IMR-90 (cell line): Measurements from ENCODE around the gene ALK. TPM values are rescaled to one million over a fixed set of nuclear protein-coding genes. Genes with fewer than 3 reads are reported as not detected.

Experiments
- ATAC-seq: fragments of 200-7000 bp; cut with Tn5 transposase; 2 replicates; pipeline ENCODE4 v1.9.1; 2020; ENCODE audit warnings: low read depth, mild to moderate bottlenecking, moderate library complexity
- BruUV-seq: library from RNA; stranded (reverse); fragments of 400-500 nt; replicated peaks from 2 replicates; lab custom pipeline; 2021; lab: Mats Ljungman, UMichigan
- CTCF ChIA-PET: fragments of 300-600 bp; formaldehyde crosslinking; extraction: SDS; loops from one replicate; lab custom pipeline; 2021; ENCODE audit warnings: antibody characterized with exemption; lab: Yijun Ruan, JAX
- POLR2A ChIA-PET: fragments of 300-600 bp; sonication (Branson Sonifier 250); formaldehyde crosslinking; loops from one replicate; lab custom pipeline; 2022; ENCODE audit warnings: antibody characterized with exemption; ENCODE audit not compliant: unreplicated experiment; lab: Charles Lee
- DNase-seq: peaks from one replicate; pipeline ENCODE4 v3.0.0; 2013
- H2AFZ ChIP-seq: replicated peaks from 2 replicates; pipeline ENCODE3; 2013; ENCODE audit warnings: low read length, mild to moderate bottlenecking; ENCODE audit not compliant: poor library complexity
- H2AK5ac ChIP-seq: 2 replicates; pipeline ENCODE4 v1.6.1; 2013; ENCODE audit warnings: low read depth, low read length, inconsistent platforms
- H2AK9ac ChIP-seq: replicated peaks from 2 replicates; pipeline ENCODE3; 2013; ENCODE audit warnings: mild to moderate bottlenecking, low read depth, low read length, moderate library complexity; ENCODE audit not compliant: poor library complexity
- H2BK120ac ChIP-seq: 2 replicates; pipeline ENCODE4 v1.6.1; 2013; ENCODE audit warnings: low read depth, low read length, inconsistent platforms
- H2BK15ac ChIP-seq: 3 replicates; pipeline ENCODE4 v1.6.1; 2013; ENCODE audit warnings: low read depth, low read length, inconsistent platforms
- H2BK20ac ChIP-seq: 2 replicates; pipeline ENCODE4 v1.6.1; 2013; ENCODE audit warnings: low read depth, mild to moderate bottlenecking, inconsistent platforms, low read length, moderate library complexity
- H2BK5ac ChIP-seq: 2 replicates; pipeline ENCODE4 v1.6.1; 2013; ENCODE audit warnings: mild to moderate bottlenecking, low read depth, low read length, inconsistent platforms; ENCODE audit not compliant: poor library complexity, severe bottlenecking
- H3K14ac ChIP-seq: replicated peaks from 2 replicates; pipeline ENCODE4 v1.6.1; 2013; ENCODE audit warnings: low read depth, low read length, inconsistent platforms
- H3K18ac ChIP-seq: 2 replicates; pipeline ENCODE4 v1.6.1; 2013; ENCODE audit warnings: low read depth, low read length, control low read depth
- H3K23ac ChIP-seq: 2 replicates; pipeline ENCODE4 v1.6.1; 2013; ENCODE audit warnings: low read depth, low read length, inconsistent platforms
- H3K27ac ChIP-seq: 2 replicates; pipeline ENCODE4 v1.5.1; 2013; ENCODE audit warnings: mild to moderate bottlenecking, control low read depth, low read length; ENCODE audit not compliant: insufficient read depth
- H3K27me3 ChIP-seq: 2 replicates; pipeline ENCODE4 v1.6.1; 2013; ENCODE audit warnings: low read length; ENCODE audit not compliant: control insufficient read depth, insufficient read depth
- H3K36me3 ChIP-seq: 2 replicates; pipeline ENCODE4 v1.6.1; 2013; ENCODE audit warnings: low read length, mixed read lengths; ENCODE audit not compliant: control insufficient read depth, insufficient read depth
- H3K4ac ChIP-seq: 2 replicates; pipeline ENCODE4 v1.6.1; 2013; ENCODE audit warnings: low read depth, low read length, inconsistent platforms
- H3K4me1 ChIP-seq: 2 replicates; pipeline ENCODE4 v1.6.1; 2013; ENCODE audit warnings: low read length, mixed read lengths; ENCODE audit not compliant: control insufficient read depth, insufficient read depth
- H3K4me2 ChIP-seq: 2 replicates; pipeline ENCODE4 v1.6.1; 2013; ENCODE audit warnings: low read depth, mild to moderate bottlenecking, control low read depth, low read length, moderate library complexity
- H3K4me3 ChIP-seq: 2 replicates; pipeline ENCODE4 v1.5.1; 2013; ENCODE audit warnings: low read depth, mild to moderate bottlenecking, control low read depth, low read length, moderate library complexity; ENCODE audit not compliant: insufficient read depth
- H3K56ac ChIP-seq: 2 replicates; pipeline ENCODE4 v1.6.1; 2013; ENCODE audit warnings: low read length, inconsistent platforms; ENCODE audit not compliant: insufficient read depth; ENCODE audit errors: extremely low read depth
- H3K79me1 ChIP-seq, 2 experiments: 2 replicates each; pipeline ENCODE4 v1.6.1; 2013; ENCODE audit warnings: low read length in 2 of 2, inconsistent platforms in 1 of 2, low read depth in 1 of 2
- H3K9ac ChIP-seq: 2 replicates; pipeline ENCODE4 v1.6.1; 2013; ENCODE audit warnings: low read depth, low read length, control low read depth
- H3K9me1 ChIP-seq: 2 replicates; pipeline ENCODE4 v1.6.1; 2013; ENCODE audit warnings: low read length, inconsistent platforms; ENCODE audit not compliant: insufficient read depth
- H3K9me3 ChIP-seq: 2 replicates; pipeline ENCODE4 v1.6.1; 2013; ENCODE audit warnings: low read length; ENCODE audit not compliant: control insufficient read depth, insufficient read depth
- H4K20me1 ChIP-seq: 2 replicates; pipeline ENCODE4 v1.6.1; 2013; ENCODE audit warnings: low read length, inconsistent platforms; ENCODE audit not compliant: insufficient read depth
- H4K5ac ChIP-seq: 2 replicates; pipeline ENCODE4 v1.6.1; 2013; ENCODE audit warnings: mild to moderate bottlenecking, low read depth, low read length, control low read depth
- H4K8ac ChIP-seq, 2 experiments: 2 replicates each; pipeline ENCODE4 v1.6.1; 2013; ENCODE audit warnings: low read depth in 2 of 2, low read length in 2 of 2, control low read depth in 1 of 2, inconsistent platforms in 1 of 2
- H4K91ac ChIP-seq: 2 replicates; pipeline ENCODE4 v1.6.1; 2013; ENCODE audit warnings: low read depth, low read length, inconsistent platforms; ENCODE audit not compliant: insufficient read depth
- CEBPB ChIP-seq: IDR thresholded peaks from 2 replicates; pipeline ENCODE4 v1.6.1; 2012; ENCODE audit warnings: low read depth, low read length, improper control_type of control experiment
- CHD1 ChIP-seq: IDR thresholded peaks from 2 replicates; pipeline ENCODE4 v1.6.1; 2012; ENCODE audit warnings: low read depth, low read length, improper control_type of control experiment
- CTCF ChIP-seq: conservative IDR thresholded peaks from 2 replicates; pipeline ENCODE4 v1.5.1; 2012; ENCODE audit warnings: mild to moderate bottlenecking, low read depth, low read length, improper control_type of control experiment
- FOS ChIP-seq: fragments of 150-350 bp; IDR thresholded peaks from 2 replicates; pipeline ENCODE4 v1.6.1; 2016; ENCODE audit warnings: low read depth, low read length
- MAFK ChIP-seq: IDR thresholded peaks from 2 replicates; pipeline ENCODE4 v1.6.1; 2012; ENCODE audit warnings: low read depth, low read length, improper control_type of control experiment
- RAD21 ChIP-seq: IDR thresholded peaks from 2 replicates; pipeline ENCODE4 v1.6.1; 2012; ENCODE audit warnings: low read length, improper control_type of control experiment
- RCOR1 ChIP-seq: IDR thresholded peaks from 2 replicates; pipeline ENCODE4 v1.6.1; 2012; ENCODE audit warnings: mild to moderate bottlenecking, low read length, improper control_type of control experiment; ENCODE audit not compliant: insufficient replicate concordance
- RFX5 ChIP-seq: IDR thresholded peaks from 2 replicates; pipeline ENCODE4 v1.8.0; 2012; ENCODE audit warnings: low read depth, mild to moderate bottlenecking, low read length, moderate library complexity
- SMC3 ChIP-seq: fragments of 150-350 bp; IDR thresholded peaks from 2 replicates; pipeline ENCODE4 v1.6.1; 2016; ENCODE audit warnings: low read depth, mild to moderate bottlenecking, antibody characterized with exemption, low read length, moderate library complexity
- WGBS, 2 experiments: methylation state at CpG; one replicate each; pipeline versions ENCODE4 v1.1.5 to v1.1.7; 2013; ENCODE audit warnings: missing lambda C conversion rate in 2 of 2; ENCODE audit not compliant: insufficient read length in 1 of 2; ENCODE audit errors: extremely low coverage in 2 of 2; 5-methylcytosine and 5-hydroxymethylcytosine counted together
- dilution Hi-C: fragments of 300-500 bp; cut with HindIII; formaldehyde crosslinking; loops from one replicate; pipeline ENCODE4 v1.14.3; 2018; ENCODE audit warnings: low sequenced_read_pairs; ENCODE audit not compliant: unreplicated experiment
- in situ Hi-C: fragments of 300-500 bp; cut with MboI; formaldehyde crosslinking; loops from 3 replicates; pipeline ENCODE4 v1.14.3; 2019; ENCODE audit warnings: low sequenced_read_pairs, inconsistent platforms, mixed read lengths
- intact Hi-C: fragments of 100-400 bp; cut with micrococcal nuclease; formaldehyde crosslinking; loops from 2 replicates; pipeline ENCODE4 v1.10.0; 2022
- polyA plus RNA-seq, 3 experiments: library from polyadenylated mRNA; depleted of rRNA; stranded (reverse); fragments of >200 nt; gene quantifications; 2 replicates each; pipeline ENCODE4 v1.2.3, GENCODE V29; 2012; ENCODE audit warnings: low replicate concordance in 1 of 3
- total RNA-seq: library from RNA; depleted of rRNA; stranded (reverse); fragments of >200 nt; gene quantifications from 2 replicates; pipeline ENCODE4 v1.2.3, GENCODE V29; 2012
- TF ChIP-seq, protein P1 (sequence below): fragments of 150-350 bp; IDR thresholded peaks from 2 replicates; pipeline ENCODE4 v1.6.1; 2016; ENCODE audit warnings: low read depth, mild to moderate bottlenecking, low read length, moderate library complexity, borderline replicate concordance

Gene ALK
- total and polyA plus RNA-seq, 2 of the 4 experiments (the other 2 are of a cell fraction), result not detected

- Histone ChIP-seq H4K20me1 (no peaks in the 10 kb centered on the region), H4K91ac (no peak overlapping the region), H2AFZ (no peak overlapping the region), H3K27ac (no peak overlapping the region), H3K14ac (no peak overlapping the region), H2AK9ac (no peak overlapping the region), H3K36me3 (no peaks in the 10 kb centered on the region), H2AK5ac (no peak overlapping the region), H2BK120ac (no peak overlapping the region), H3K27me3 (peaks cover 31% of the 10 kb centered on the region), H3K56ac (no peak overlapping the region), H2BK5ac (no peak overlapping the region), H3K4me1 (no peaks in the 10 kb centered on the region), H2BK15ac (no peak overlapping the region), H3K9me1 (no peaks in the 10 kb centered on the region), H4K5ac (no peak overlapping the region), H4K8ac (no peak overlapping the region), H3K18ac (no peak overlapping the region), H3K9me3 (no peaks in the 10 kb centered on the region), H3K79me1 (no peaks in the 10 kb centered on the region), H3K4me3 (no peak overlapping the region), H3K4me2 (no peak overlapping the region), H2BK20ac (no peak overlapping the region), H3K9ac (no peak overlapping the region), H3K23ac (no peak overlapping the region), H3K4ac (no peak overlapping the region)
- in situ Hi-C loops (no loop called here), dilution Hi-C loops (no loop called here), intact Hi-C loops (no loop called here)
- no TSS peak for BruUV-seq
- TF ChIP-seq RFX5 (no peak), MAFK (no peak), CEBPB (no peak), CHD1 (no peak), RAD21 (no peak), FOS (no peak), SMC3 (no peak), CTCF (no peak), RCOR1 (no peak)
- TF ChIP-seq, protein P1, sequence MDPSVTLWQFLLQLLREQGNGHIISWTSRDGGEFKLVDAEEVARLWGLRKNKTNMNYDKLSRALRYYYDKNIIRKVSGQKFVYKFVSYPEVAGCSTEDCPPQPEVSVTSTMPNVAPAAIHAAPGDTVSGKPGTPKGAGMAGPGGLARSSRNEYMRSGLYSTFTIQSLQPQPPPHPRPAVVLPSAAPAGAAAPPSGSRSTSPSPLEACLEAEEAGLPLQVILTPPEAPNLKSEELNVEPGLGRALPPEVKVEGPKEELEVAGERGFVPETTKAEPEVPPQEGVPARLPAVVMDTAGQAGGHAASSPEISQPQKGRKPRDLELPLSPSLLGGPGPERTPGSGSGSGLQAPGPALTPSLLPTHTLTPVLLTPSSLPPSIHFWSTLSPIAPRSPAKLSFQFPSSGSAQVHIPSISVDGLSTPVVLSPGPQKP, result no peak
- ChIA-PET POLR2A (no interaction called here), CTCF (no interaction called here)
- no peak for ATAC-seq
- DNase-seq, result no peak
- no CpG with 5 or more reads among the region's 5 CpGs for WGBS, 2 experiments
Measured at GRCh38 chr2:29270701-29271121, 650.7 kb downstream of the ALK start.
